ENCODE data around the gene ATXN7L1.

Gene ATXN7L1

GRCh38 chr7:105639667-105640493 lies 236.5 kb downstream of the ATXN7L1 start:
- ChIA-PET CTCF (interaction anchor here (0.9 to 1.7 kb wide), 3 partner anchors 13 to 50 kb away, joined by 3 to 5 read pairs (median 4); no protein-coding TSS in a partner anchor), POLR2A (interaction anchor here (0.6 kb wide), 1 partner anchor 982 kb away, joined by 4 read pairs; no protein-coding TSS in a partner anchor)
- TF ChIP-seq, protein P1, sequence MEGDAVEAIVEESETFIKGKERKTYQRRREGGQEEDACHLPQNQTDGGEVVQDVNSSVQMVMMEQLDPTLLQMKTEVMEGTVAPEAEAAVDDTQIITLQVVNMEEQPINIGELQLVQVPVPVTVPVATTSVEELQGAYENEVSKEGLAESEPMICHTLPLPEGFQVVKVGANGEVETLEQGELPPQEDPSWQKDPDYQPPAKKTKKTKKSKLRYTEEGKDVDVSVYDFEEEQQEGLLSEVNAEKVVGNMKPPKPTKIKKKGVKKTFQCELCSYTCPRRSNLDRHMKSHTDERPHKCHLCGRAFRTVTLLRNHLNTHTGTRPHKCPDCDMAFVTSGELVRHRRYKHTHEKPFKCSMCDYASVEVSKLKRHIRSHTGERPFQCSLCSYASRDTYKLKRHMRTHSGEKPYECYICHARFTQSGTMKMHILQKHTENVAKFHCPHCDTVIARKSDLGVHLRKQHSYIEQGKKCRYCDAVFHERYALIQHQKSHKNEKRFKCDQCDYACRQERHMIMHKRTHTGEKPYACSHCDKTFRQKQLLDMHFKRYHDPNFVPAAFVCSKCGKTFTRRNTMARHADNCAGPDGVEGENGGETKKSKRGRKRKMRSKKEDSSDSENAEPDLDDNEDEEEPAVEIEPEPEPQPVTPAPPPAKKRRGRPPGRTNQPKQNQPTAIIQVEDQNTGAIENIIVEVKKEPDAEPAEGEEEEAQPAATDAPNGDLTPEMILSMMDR (IDR thresholded peaks at IDR 0.05; ENCODE audit: control extremely low read depth, extremely low read depth, low read depth, missing control alignments), result no peak
- no peak for DNase-seq (ENCODE audit: extremely low spot score)

- ChIA-PET CTCF (interaction anchor here (0.9 to 1.1 kb wide), 2 partner anchors 17 to 49 kb away, joined by 3 to 5 read pairs; no protein-coding TSS in a partner anchor), POLR2A (interaction anchor here (0.6 kb wide), 1 partner anchor 983 kb away, joined by 4 read pairs; no protein-coding TSS in a partner anchor)
- DNase-seq (ENCODE audit: extremely low spot score), result no peak
- TF ChIP-seq, protein P1 (IDR thresholded peaks at IDR 0.05; ENCODE audit: control extremely low read depth, extremely low read depth, low read depth, missing control alignments), result no peak
These were observed 237.4 kb downstream of the ATXN7L1 start for GRCh38 chr7:105638902-105639495.

- DNase-seq (ENCODE audit: extremely low spot score), result no peak
- ChIA-PET POLR2A (no interaction called here), CTCF (interaction anchor here (1.1 to 1.3 kb wide), 2 partner anchors 18 to 529 kb away, joined by 3 to 5 read pairs; no protein-coding TSS in a partner anchor)
- TF ChIP-seq, protein P1 (IDR thresholded peaks at IDR 0.05; ENCODE audit: control extremely low read depth, extremely low read depth, low read depth, missing control alignments), result no peak
These were observed 238.1 kb downstream of the ATXN7L1 start for GRCh38 chr7:105638334-105638733.

- ChIA-PET CTCF (interaction anchor here (0.9 to 1.3 kb wide), 3 partner anchors 25 to 529 kb away, joined by 3 read pairs; no protein-coding TSS in a partner anchor), POLR2A (no interaction called here)
- TF ChIP-seq, protein P1 (IDR thresholded peaks at IDR 0.05; ENCODE audit: control extremely low read depth, extremely low read depth, low read depth, missing control alignments), result no peak
- no peak for DNase-seq (ENCODE audit: extremely low spot score)
These were observed 238.6 kb downstream of the ATXN7L1 start for GRCh38 chr7:105637755-105638154.

- ChIA-PET POLR2A (no interaction called here), CTCF (interaction anchor here (0.9 to 1.3 kb wide), 3 partner anchors 24 to 530 kb away, joined by 3 read pairs; no protein-coding TSS in a partner anchor)
- DNase-seq (ENCODE audit: extremely low spot score), result no peak
- TF ChIP-seq, protein P1 (IDR thresholded peaks at IDR 0.05; ENCODE audit: control extremely low read depth, extremely low read depth, low read depth, missing control alignments), result no peak
These were observed 239.4 kb downstream of the ATXN7L1 start for GRCh38 chr7:105636982-105637381.

DNA sequence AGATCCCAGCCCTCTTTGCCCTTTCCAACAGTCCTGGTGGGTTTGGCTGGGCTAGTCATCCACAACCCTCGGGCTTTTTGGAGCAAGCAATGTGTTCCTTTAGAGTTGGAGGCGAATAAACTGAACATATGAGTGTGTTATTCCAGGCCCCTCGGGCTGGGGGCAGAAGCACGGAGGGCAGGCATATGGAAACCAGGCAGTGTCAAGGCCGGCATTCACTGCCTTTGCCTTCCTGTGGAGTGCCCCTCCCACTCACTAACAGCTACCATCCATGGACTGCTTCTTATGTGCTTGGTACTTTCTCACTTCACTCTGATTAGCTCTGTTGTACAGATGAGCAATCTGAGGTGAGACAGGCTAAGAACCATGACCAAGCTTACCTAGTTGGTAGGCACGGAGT lies 241.2 kb downstream of the ATXN7L1 start:
- CTCF ChIA-PET, result interaction anchor here (1.1 to 1.5 kb wide), 5 partner anchors 9 to 531 kb away, joined by 3 to 4 read pairs (median 3); no protein-coding TSS in a partner anchor
- POLR2A ChIA-PET, result no interaction called here
- no peak for DNase-seq (ENCODE audit: extremely low spot score)
- TF ChIP-seq, protein P1 (IDR thresholded peaks at IDR 0.05; ENCODE audit: control extremely low read depth, extremely low read depth, low read depth, missing control alignments), result no peak

Data from GM10248 (cell line).